Ovary (tissue), 10 donors: Measurements from ENCODE around the gene CRYGA. TPM values are rescaled to one million over a fixed set of nuclear protein-coding genes. Genes with fewer than 3 reads are reported as not detected.

ENCODE experiments used
- DNase-seq, 5 donors: peaks; one replicate each; pipeline ENCODE4 v3.0.0-alpha.2; 2019 to 2020
- H3K27ac ChIP-seq, 2 donors: fragments of 200-600 bp; one replicate each; pipeline versions ENCODE4 v1.5.1 to v1.8.0; 2019 to 2022
- H3K27me3 ChIP-seq: fragments of 200-600 bp; one replicate; pipeline ENCODE4 v1.8.0; 2022
- H3K36me3 ChIP-seq: fragments of 200-600 bp; sonication (generic); one replicate; pipeline ENCODE4 v1.5.1; 2019
- H3K4me1 ChIP-seq: one replicate; pipeline ENCODE4 v1.8.1; 2013; ENCODE audit warnings: mild to moderate bottlenecking, moderate library complexity; ENCODE audit not compliant: insufficient read depth
- H3K4me3 ChIP-seq: fragments of 200-600 bp; sonication (generic); one replicate; pipeline ENCODE4 v1.5.1; 2017
- H3K9me3 ChIP-seq, 2 donors: fragments of 200-600 bp in 1 of 2; sonication (generic) in 1 of 2; one replicate each; pipeline versions ENCODE4 v1.5.1 to v1.8.1; 2013 to 2019; ENCODE audit warnings: mild to moderate bottlenecking in 1 of 2, moderate library complexity in 1 of 2
- EP300 ChIP-seq: sonication (generic); formaldehyde crosslinking; IDR thresholded peaks from one replicate; pipeline ENCODE4 v1.6.1; 2017; ENCODE audit warnings: antibody characterized with exemption
- POLR2A ChIP-seq: fragments of 450-650 bp; IDR thresholded peaks from one replicate; pipeline ENCODE4 v1.6.1; 2017; ENCODE audit warnings: antibody characterized with exemption, mild to moderate bottlenecking, moderate library complexity
- WGBS, 3 donors: extraction: QIAGEN DNeasy Blood & Tissue Kit in 1 of 3; methylation state at CpG; one replicate each; pipeline versions ENCODE4 v1.1.5 to v1.1.7; 2013 to 2017; 5-methylcytosine and 5-hydroxymethylcytosine counted together
- intact Hi-C, 4 donors: fragments of 100-400 bp; cut with DNase I; formaldehyde crosslinking; loops; one replicate each; pipeline versions ENCODE4 v1.11.0 to v1.15.1; 2022 to 2023
- long read RNA-seq, 3 donors: library from polyadenylated mRNA in 2 of 3; unstranded in 2 of 3; transcript quantifications; one replicate each; pipeline ENCODE4 v2.0.0 and lab custom pipeline, GENCODE V29; 2021 to 2026
- polyA plus RNA-seq, 2 donors: library from polyadenylated mRNA; stranded (reverse); fragments of 200-250 nt in 1 of 2; fragments of 350-450 nt in 1 of 2; fragmentation: Illumina TruSeq in 1 of 2; extraction: RNeasy Lipid Tissue Mini Kit (QIAGEN cat#74804) in 1 of 2; gene quantifications; one replicate each; pipeline ENCODE4 v1.2.3, GENCODE V29; 2013 to 2014
- total RNA-seq, 7 donors: library from RNA; depleted of rRNA in 2 of 7; stranded (reverse); fragments of >200 nt in 2 of 7; fragmentation: NEBNext Ultra II Directional in 3 of 7; extraction: Animal tissue kit (Norgen Biotek cat#: 25700) in 3 of 7; gene quantifications; one replicate each; pipeline versions ENCODE4 v1.1.0 to v1.2.4, GENCODE V29; 2016 to 2023
- TF ChIP-seq, protein P1 (sequence below), 3 donors: fragments of 450-650 bp in 2 of 3; fragments of 200-600 bp in 1 of 3; IDR thresholded peaks; one replicate each; pipeline versions ENCODE4 v1.5.1 to v1.8.0; 2016 to 2022; ENCODE audit warnings: antibody characterized with exemption in 3 of 3, mild to moderate bottlenecking in 1 of 3
- donor health status: DM: no; HTN: no; CAD: no; lungs with moderate emphysema.
- donor health status: DM: no; HTN: no; CAD: no.
- donor health status: Bipolar disorder and iron deficiency.
- donor health status: DM: yes; HTN: yes; CAD: no.
- donor health status: DM: no; HTN: no; CAD: no.
- donor health status: DM: yes; HTN: yes; CAD: no.

Gene CRYGA
- total RNA-seq (not detected), polyA plus RNA-seq (not detected)
- long read RNA-seq, donor 1: 0 reads
- long read RNA-seq, donor 2: 0 reads
- long read RNA-seq, donor 3: 0 reads

- no peak for TF ChIP-seq POLR2A
- TF ChIP-seq, protein P1, sequence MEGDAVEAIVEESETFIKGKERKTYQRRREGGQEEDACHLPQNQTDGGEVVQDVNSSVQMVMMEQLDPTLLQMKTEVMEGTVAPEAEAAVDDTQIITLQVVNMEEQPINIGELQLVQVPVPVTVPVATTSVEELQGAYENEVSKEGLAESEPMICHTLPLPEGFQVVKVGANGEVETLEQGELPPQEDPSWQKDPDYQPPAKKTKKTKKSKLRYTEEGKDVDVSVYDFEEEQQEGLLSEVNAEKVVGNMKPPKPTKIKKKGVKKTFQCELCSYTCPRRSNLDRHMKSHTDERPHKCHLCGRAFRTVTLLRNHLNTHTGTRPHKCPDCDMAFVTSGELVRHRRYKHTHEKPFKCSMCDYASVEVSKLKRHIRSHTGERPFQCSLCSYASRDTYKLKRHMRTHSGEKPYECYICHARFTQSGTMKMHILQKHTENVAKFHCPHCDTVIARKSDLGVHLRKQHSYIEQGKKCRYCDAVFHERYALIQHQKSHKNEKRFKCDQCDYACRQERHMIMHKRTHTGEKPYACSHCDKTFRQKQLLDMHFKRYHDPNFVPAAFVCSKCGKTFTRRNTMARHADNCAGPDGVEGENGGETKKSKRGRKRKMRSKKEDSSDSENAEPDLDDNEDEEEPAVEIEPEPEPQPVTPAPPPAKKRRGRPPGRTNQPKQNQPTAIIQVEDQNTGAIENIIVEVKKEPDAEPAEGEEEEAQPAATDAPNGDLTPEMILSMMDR (IDR thresholded peaks at IDR 0.05): no peak
- TF ChIP-seq EP300: no peak
- WGBS, 3 donors: 71 to 82% (median 81%) methylated on average over 2 of the region's 2 CpGs
Observed at GRCh38 chr2:208163489-208163888, at the start of gene CRYGA. CRYGA (minus strand) TSS chr2:208163589; CDS start chr2:208163556, 33 bp downstream.

DNA sequence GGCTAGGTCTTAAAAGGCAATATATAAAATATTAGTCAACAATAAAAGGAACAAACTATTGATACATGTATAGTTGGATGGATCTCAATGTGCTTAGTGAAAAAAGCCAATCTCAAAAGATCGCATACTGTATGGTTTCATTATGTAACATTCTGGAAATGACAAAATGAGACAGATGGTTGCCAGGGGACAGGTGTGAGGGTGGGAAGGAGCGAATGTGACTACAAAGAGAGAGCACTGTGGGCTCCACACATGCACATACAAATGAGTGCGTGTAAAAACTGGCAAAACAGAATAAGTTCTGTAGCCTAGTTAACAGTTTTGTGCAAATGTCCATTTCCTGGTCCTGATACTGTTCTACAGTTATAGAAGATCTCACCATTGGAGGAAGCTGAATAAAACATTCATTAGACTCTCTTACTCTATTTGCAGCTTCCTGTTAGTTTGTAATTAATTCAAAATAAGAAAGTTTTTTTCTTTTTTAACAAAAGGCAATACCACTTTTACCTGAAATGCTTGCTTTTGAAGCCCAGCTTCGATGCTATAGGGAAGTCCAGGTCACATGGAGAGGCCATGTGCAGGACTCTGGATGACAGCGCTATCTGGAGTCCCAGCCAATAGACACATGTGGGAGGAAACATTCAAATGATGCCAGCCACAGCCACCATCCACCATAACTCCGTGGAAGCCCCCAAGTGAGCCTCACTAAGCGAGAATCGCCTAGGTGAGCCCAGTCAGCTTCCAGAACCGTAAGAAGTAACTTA, 47.5 kb upstream of the CRYGA start:
- no peak for TF ChIP-seq POLR2A
- TF ChIP-seq, protein P1 (IDR thresholded peaks at IDR 0.05): no peak
- TF ChIP-seq EP300: no peak
- intact Hi-C loops: no loop called here
- Histone ChIP-seq H3K4me3 (no peak overlapping the region), H3K9me3 (no peaks in the 10 kb centered on the region), H3K4me1 (peaks cover 1% of the 10 kb centered on the region), H3K36me3 (no peaks in the 10 kb centered on the region), H3K27me3 (no peaks in the 10 kb centered on the region), H3K27ac (no peak overlapping the region)
- DNase-seq: no peak
- WGBS, 3 donors: 87 to 94% (median 90%) methylated on average over 9 of the region's 9 CpGs

More at GRCh38 chr2:208163489-208163888, at the start of gene CRYGA:
- DNase-seq: no peak
- no peaks in the 10 kb centered on the region for H3K36me3 ChIP-seq
- H3K27me3 ChIP-seq: no peaks in the 10 kb centered on the region
- no peak within 1 kb of the TSS for H3K4me3 ChIP-seq
- H3K27ac ChIP-seq: no peak within 1 kb of the TSS
- no peaks in the 10 kb centered on the region for H3K9me3 ChIP-seq
- H3K4me1 ChIP-seq: no peaks in the 10 kb centered on the region
- intact Hi-C loops: no loop called here

- 92 to 94% (median 93%) methylated on average over 9 of the region's 9 CpGs for WGBS, 3 donors
- H3K9me3 ChIP-seq: no peaks in the 10 kb centered on the region
- intact Hi-C loops: no loop called here
- no peak overlapping the region for H3K4me3 ChIP-seq
- DNase-seq: no peak
- TF ChIP-seq, protein P1 (IDR thresholded peaks at IDR 0.05): no peak
- TF ChIP-seq EP300 (no peak), POLR2A (no peak)
- no peaks in the 10 kb centered on the region for H3K36me3 ChIP-seq
- peaks cover 3% of the 10 kb centered on the region for H3K4me1 ChIP-seq
- no peak overlapping the region for H3K27ac ChIP-seq
- no peaks in the 10 kb centered on the region for H3K27me3 ChIP-seq
Observed at GRCh38 chr2:208208335-208209085, 45.1 kb upstream of the CRYGA start.

DNA sequence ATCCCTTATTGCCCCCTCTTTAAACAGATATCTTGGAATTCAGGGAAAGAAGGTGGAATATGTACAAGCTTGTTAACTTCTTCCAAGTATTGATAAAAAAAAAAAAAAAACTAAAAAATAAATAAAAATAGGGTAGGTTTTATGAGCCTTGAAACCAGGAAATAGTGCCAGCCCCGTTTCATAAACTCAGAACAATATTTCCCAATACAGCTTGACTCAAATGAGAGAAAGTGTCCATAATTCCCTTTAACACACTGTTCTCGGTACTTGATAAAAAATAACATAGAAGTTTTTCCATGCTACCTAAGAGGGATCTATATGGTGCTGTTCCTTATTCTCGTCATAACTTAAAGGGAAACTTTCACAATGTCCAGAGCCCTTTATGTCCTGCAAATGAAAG, 44.4 kb upstream of the CRYGA start:
- intact Hi-C loops: no loop called here
- DNase-seq: no peak
- no peaks in the 10 kb centered on the region for H3K27me3 ChIP-seq
- peaks cover 1% of the 10 kb centered on the region for H3K4me1 ChIP-seq
- H3K27ac ChIP-seq: no peak overlapping the region
- no peaks in the 10 kb centered on the region for H3K9me3 ChIP-seq
- H3K4me3 ChIP-seq: no peak overlapping the region
- no peaks in the 10 kb centered on the region for H3K36me3 ChIP-seq
- TF ChIP-seq EP300 (no peak), POLR2A (no peak)
- TF ChIP-seq, protein P1 (IDR thresholded peaks at IDR 0.05): no peak
- WGBS, 3 donors: 77 to 87% (median 82%) methylated on average over 3 of the region's 3 CpGs
